Activated CD4-positive, alpha-beta T cell treated with anti-CD3 and anti-CD28 coated beads for 36 hours (primary cell): ENCODE results near the gene TMEM225. TPM values are rescaled to one million over a fixed set of nuclear protein-coding genes. Genes with fewer than 3 reads are reported as not detected.

Experiments
- total RNA-seq, 2 experiments: library from RNA; stranded (reverse); gene quantifications; one replicate each; pipeline ENCODE4 v1.2.3, GENCODE V29; 2021

Gene TMEM225
- total RNA-seq, 2 experiments from 2014 or later = not detected

Other genes starting within 250 kb of the TMEM225 start
- not detected for gene SCN3B, start 231.0 kb downstream of the TMEM225 start, total RNA-seq
- 10 to 100 TPM in 1 of 2 experiments, 1 to 10 TPM in 1; 9.5 to 12.1 TPM for gene ZNF202, start 144.0 kb downstream of the TMEM225 start, total RNA-seq
- gene OR6X1, start 131.2 kb downstream of the TMEM225 start, total RNA-seq = not detected
- not detected for gene OR6M1, start 79.3 kb downstream of the TMEM225 start, total RNA-seq
- gene OR8D4, start 16.5 kb upstream of the TMEM225 start, total RNA-seq = not detected
- not detected for gene OR4D5, start 53.9 kb upstream of the TMEM225 start, total RNA-seq
- gene OR6T1, start 58.2 kb upstream of the TMEM225 start, total RNA-seq = not detected
- gene OR10S1, start 92.1 kb upstream of the TMEM225 start, total RNA-seq = not detected
- not detected for gene OR10G6, start 109.5 kb upstream of the TMEM225 start, total RNA-seq
- not detected for gene OR10G4, start 127.3 kb upstream of the TMEM225 start, total RNA-seq
- gene OR10G9, start 137.3 kb upstream of the TMEM225 start, total RNA-seq = not detected
- gene OR10G8, start 141.1 kb upstream of the TMEM225 start, total RNA-seq = not detected
- not detected for gene OR10G7, start 155.7 kb upstream of the TMEM225 start, total RNA-seq
- 1 to 10 TPM; 8.6 to 8.8 TPM for gene VWA5A, start 229.8 kb upstream of the TMEM225 start, total RNA-seq